GM18951 (cell line): Measurements from ENCODE around the gene SPRY1.

Experiments
- POLR2A ChIP-seq: IDR thresholded peaks from 4 replicates; pipeline ENCODE4 v1.6.1; 2011; ENCODE audit warnings: mild to moderate bottlenecking; ENCODE audit not compliant: insufficient read length, insufficient read depth; ENCODE audit errors: extremely low read depth
- in situ Hi-C: fragments of 300-500 bp; cut with MboI; formaldehyde crosslinking; loops from one replicate; pipeline ENCODE4 v1.12.0; 2022; ENCODE audit warnings: low sequenced_read_pairs, mixed read lengths, inconsistent platforms; ENCODE audit not compliant: unreplicated experiment

Gene SPRY1

GRCh38 chr4:123390846-123391456, 5.6 kb upstream of the SPRY1 start:
- no peak for TF ChIP-seq POLR2A
- in situ Hi-C loops: loop anchor here (10.0 kb wide), 1 partner anchor 274 kb away; no protein-coding TSS in a partner anchor

- in situ Hi-C loops: loop anchor here (10.0 kb wide), 1 partner anchor 271 kb away; no protein-coding TSS in a partner anchor
- no peak for TF ChIP-seq POLR2A
Observed at GRCh38 chr4:123393721-123394120, 2.9 kb upstream of the SPRY1 start.

GRCh38 chr4:123397144-123398065, 810 bp downstream of the SPRY1 start:
- in situ Hi-C loops: loop anchor here (10.0 kb wide), 1 partner anchor 267 kb away; no protein-coding TSS in a partner anchor
- TF ChIP-seq POLR2A: no peak

- TF ChIP-seq POLR2A: peak; percentile 33
- in situ Hi-C loops: loop anchor here (10.0 kb wide), 1 partner anchor 267 kb away; no protein-coding TSS in a partner anchor
Observed at GRCh38 chr4:123398066-123398852, 1.7 kb downstream of the SPRY1 start.

- in situ Hi-C loops: loop anchor here (10.0 kb wide), 1 partner anchor 266 kb away; no protein-coding TSS in a partner anchor
- no peak for TF ChIP-seq POLR2A
Observed at GRCh38 chr4:123398853-123399626, 2.4 kb downstream of the SPRY1 start.

- in situ Hi-C loops: loop anchor here (10.0 kb wide), 1 partner anchor 265 kb away; no protein-coding TSS in a partner anchor
- no peak for TF ChIP-seq POLR2A
Observed at GRCh38 chr4:123399627-123400358, 3.2 kb downstream of the SPRY1 start.

- in situ Hi-C loops: no loop called here
- no peak for TF ChIP-seq POLR2A
Observed at GRCh38 chr4:123401271-123402120, 4.9 kb downstream of the SPRY1 start.

GRCh38 chr4:123402121-123402465, 5.5 kb downstream of the SPRY1 start:
- TF ChIP-seq POLR2A: no peak
- in situ Hi-C loops: no loop called here

GRCh38 chr4:123403080-123403604, 6.5 kb downstream of the SPRY1 start:
- in situ Hi-C loops: no loop called here
- no peak for TF ChIP-seq POLR2A

- TF ChIP-seq POLR2A: no peak
- in situ Hi-C loops: no loop called here
Observed at GRCh38 chr4:123404533-123404932, 7.9 kb downstream of the SPRY1 start.

- in situ Hi-C loops: no loop called here
- TF ChIP-seq POLR2A: no peak
Observed at GRCh38 chr4:123405267-123405865, 8.8 kb downstream of the SPRY1 start.

GRCh38 chr4:123406872-123407271, 10.3 kb downstream of the SPRY1 start:
- TF ChIP-seq POLR2A: no peak
- in situ Hi-C loops: no loop called here
